Measurements from ENCODE around the gene FTCDNL1.

Gene FTCDNL1

DNA sequence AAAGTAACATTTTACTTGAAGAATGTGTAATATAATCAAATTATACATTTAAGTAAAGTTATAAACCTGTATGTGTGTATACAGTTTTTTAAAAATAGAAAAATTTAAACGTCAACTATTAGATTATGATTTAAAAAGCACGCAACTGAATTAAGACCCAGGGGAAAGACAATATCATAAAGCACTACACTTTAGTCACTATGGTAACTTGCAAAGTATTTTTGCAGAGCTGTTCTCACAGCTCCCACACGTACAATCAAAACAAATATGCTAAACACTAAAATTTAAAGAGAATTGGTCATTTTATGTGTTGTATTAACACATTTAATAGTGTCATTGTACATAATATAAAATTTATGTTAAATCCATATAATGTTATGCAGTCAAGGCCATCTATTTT is 59.7 kb downstream of the FTCDNL1 start (continued):
- no peak for TF ChIP-seq ZNF704 (tag by site-specific recombination; IDR thresholded peaks at IDR 0.05)
- no peak for TF ChIP-seq ZNF157 (tag by site-specific recombination; IDR thresholded peaks at IDR 0.05)
- TF ChIP-seq REPIN1 (tag by site-specific recombination; IDR thresholded peaks at IDR 0.05; ENCODE audit: low read depth): no peak
- TF ChIP-seq, protein P1, sequence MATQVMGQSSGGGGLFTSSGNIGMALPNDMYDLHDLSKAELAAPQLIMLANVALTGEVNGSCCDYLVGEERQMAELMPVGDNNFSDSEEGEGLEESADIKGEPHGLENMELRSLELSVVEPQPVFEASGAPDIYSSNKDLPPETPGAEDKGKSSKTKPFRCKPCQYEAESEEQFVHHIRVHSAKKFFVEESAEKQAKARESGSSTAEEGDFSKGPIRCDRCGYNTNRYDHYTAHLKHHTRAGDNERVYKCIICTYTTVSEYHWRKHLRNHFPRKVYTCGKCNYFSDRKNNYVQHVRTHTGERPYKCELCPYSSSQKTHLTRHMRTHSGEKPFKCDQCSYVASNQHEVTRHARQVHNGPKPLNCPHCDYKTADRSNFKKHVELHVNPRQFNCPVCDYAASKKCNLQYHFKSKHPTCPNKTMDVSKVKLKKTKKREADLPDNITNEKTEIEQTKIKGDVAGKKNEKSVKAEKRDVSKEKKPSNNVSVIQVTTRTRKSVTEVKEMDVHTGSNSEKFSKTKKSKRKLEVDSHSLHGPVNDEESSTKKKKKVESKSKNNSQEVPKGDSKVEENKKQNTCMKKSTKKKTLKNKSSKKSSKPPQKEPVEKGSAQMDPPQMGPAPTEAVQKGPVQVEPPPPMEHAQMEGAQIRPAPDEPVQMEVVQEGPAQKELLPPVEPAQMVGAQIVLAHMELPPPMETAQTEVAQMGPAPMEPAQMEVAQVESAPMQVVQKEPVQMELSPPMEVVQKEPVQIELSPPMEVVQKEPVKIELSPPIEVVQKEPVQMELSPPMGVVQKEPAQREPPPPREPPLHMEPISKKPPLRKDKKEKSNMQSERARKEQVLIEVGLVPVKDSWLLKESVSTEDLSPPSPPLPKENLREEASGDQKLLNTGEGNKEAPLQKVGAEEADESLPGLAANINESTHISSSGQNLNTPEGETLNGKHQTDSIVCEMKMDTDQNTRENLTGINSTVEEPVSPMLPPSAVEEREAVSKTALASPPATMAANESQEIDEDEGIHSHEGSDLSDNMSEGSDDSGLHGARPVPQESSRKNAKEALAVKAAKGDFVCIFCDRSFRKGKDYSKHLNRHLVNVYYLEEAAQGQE (tag by site-specific recombination; IDR thresholded peaks at IDR 0.05): no peak
- TF ChIP-seq ZSCAN16 (tag by site-specific recombination; IDR thresholded peaks at IDR 0.05): no peak
- no peak for TF ChIP-seq GLIS1 (tag by site-specific recombination; IDR thresholded peaks at IDR 0.05)
- TF ChIP-seq ZNF24 (tag by site-specific recombination; IDR thresholded peaks at IDR 0.05): no peak
- TF ChIP-seq ZNF530 (tag by site-specific recombination; IDR thresholded peaks at IDR 0.05; ENCODE audit: low read depth): no peak
- TF ChIP-seq ZNF660 (tag by site-specific recombination; IDR thresholded peaks at IDR 0.05): no peak

- POLR2A ChIA-PET: no interaction called here
Observed at GRCh38 chr2:199784512-199784911, 66.5 kb downstream of the FTCDNL1 start.

More at GRCh38 chr2:199784512-199784911, 66.5 kb downstream of the FTCDNL1 start:
- no peak overlapping the region for H3K4me3 ChIP-seq (ENCODE audit: low read depth, low read length)
- no peaks in the 10 kb centered on the region for H3K9me3 ChIP-seq (ENCODE audit: control insufficient read depth, insufficient read depth, low read depth, low read length)
- CTCF ChIA-PET: no interaction called here
- TF ChIP-seq ZNF558 (tag by site-specific recombination; IDR thresholded peaks at IDR 0.05) (no peak), ZNF174 (tag by site-specific recombination; IDR thresholded peaks at IDR 0.05) (no peak), SALL2 (tag by site-specific recombination; IDR thresholded peaks at IDR 0.05; ENCODE audit: borderline replicate concordance) (no peak), ZNF10 (tag by site-specific recombination; IDR thresholded peaks at IDR 0.05) (no peak), ZNF391 (tag by site-specific recombination; IDR thresholded peaks at IDR 0.05; ENCODE audit: borderline replicate concordance, low read depth) (no peak), HOXD13 (CRISPR knock-in tag; IDR thresholded peaks at IDR 0.05; ENCODE audit: borderline replicate concordance) (no peak), ZNF362 (tag by site-specific recombination; IDR thresholded peaks at IDR 0.05) (no peak), ZNF335 (tag by site-specific recombination; conservative IDR thresholded peaks at IDR 0.05) (no peak), ZNF398 (tag by site-specific recombination; IDR thresholded peaks at IDR 0.05) (no peak), ZFP3 (tag by site-specific recombination; IDR thresholded peaks at IDR 0.05; ENCODE audit: low read depth) (no peak), ZNF544 (tag by site-specific recombination; IDR thresholded peaks at IDR 0.05) (no peak), ZNF560 (tag by site-specific recombination; IDR thresholded peaks at IDR 0.05; ENCODE audit: borderline replicate concordance) (no peak), SP2 (tag by site-specific recombination; IDR thresholded peaks at IDR 0.05) (no peak)
- TF ChIP-seq, protein P2, sequence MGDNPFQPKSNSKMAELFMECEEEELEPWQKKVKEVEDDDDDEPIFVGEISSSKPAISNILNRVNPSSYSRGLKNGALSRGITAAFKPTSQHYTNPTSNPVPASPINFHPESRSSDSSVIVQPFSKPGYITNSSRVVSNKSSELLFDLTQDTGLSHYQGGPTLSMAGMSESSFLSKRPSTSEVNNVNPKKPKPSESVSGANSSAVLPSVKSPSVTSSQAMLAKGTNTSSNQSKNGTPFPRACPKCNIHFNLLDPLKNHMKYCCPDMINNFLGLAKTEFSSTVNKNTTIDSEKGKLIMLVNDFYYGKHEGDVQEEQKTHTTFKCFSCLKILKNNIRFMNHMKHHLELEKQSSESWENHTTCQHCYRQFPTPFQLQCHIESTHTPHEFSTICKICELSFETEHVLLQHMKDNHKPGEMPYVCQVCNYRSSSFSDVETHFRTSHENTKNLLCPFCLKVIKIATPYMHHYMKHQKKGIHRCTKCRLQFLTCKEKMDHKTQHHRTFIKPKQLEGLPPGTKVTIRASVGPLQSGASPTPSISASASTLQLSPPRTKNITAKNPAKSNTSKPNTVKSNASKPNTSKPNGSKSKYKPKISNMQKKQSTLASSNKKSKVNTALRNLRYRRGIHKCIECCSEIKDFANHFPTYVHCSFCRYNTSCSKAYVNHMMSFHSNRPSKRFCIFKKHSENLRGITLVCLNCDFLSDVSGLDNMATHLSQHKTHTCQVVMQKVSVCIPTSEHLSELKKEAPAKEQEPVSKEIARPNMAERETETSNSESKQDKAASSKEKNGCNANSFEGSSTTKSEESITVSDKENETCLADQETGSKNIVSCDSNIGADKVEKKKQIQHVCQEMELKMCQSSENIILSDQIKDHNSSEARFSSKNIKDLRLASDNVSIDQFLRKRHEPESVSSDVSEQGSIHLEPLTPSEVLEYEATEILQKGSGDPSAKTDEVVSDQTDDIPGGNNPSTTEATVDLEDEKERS (tag by site-specific recombination; IDR thresholded peaks at IDR 0.05): no peak
- H3K4me1 ChIP-seq (ENCODE audit: control insufficient read depth, insufficient read depth, low read length): no peaks in the 10 kb centered on the region
- no peaks in the 10 kb centered on the region for H3K36me3 ChIP-seq (ENCODE audit: control insufficient read depth in 2 of 2, insufficient read depth in 1 of 2, low read length in 2 of 2)
- H3K27ac ChIP-seq (ENCODE audit: extremely low read depth, low read depth, low read length): no peak overlapping the region

Data from HEK293 (cell line).